ENCODE measurements around the gene GMCL1.

DNA sequence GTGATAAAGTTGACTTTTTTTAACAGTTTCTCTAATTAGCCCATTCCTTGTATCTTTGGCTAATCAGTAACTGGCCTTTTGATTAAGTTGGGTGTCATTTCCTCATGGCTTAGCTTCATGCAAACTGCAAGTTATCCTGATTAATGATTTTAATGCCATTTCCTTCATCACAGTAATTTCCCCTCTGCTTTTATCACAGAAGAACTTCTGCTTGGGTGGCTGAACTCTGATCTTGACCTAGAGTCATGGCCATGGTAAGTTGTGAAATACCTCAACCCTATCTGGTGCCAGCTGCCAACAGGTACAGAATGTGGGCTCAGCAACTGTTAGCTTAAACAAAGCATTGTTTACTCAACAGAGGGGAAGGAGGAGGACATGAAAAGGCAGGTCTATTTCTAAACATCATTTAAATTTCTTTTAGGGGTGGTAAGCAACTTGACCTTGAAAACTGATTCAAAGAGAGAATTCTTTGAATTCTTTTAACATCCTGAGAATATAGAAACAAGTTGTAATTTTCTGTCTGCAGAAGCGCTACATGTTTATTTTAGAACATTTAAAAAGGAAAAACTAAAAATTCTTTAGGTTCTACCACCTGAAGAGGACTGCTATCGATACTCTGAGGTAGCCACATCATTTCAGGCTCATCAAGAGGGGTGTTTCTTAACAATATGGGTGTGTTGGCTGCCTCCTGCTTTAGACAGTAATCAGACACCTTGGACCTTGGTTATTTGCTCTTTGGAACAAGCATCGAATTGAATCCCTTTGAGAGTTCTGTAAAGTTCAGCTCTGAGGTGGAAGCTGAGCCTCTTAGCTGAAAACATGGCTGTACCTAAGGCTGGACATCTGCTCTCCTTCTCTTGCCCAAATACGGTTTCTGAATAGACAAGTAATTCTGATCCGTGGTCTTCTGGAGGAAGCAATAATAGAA, 47.9 kb upstream of the GMCL1 start:
- TF ChIP-seq, protein P1, sequence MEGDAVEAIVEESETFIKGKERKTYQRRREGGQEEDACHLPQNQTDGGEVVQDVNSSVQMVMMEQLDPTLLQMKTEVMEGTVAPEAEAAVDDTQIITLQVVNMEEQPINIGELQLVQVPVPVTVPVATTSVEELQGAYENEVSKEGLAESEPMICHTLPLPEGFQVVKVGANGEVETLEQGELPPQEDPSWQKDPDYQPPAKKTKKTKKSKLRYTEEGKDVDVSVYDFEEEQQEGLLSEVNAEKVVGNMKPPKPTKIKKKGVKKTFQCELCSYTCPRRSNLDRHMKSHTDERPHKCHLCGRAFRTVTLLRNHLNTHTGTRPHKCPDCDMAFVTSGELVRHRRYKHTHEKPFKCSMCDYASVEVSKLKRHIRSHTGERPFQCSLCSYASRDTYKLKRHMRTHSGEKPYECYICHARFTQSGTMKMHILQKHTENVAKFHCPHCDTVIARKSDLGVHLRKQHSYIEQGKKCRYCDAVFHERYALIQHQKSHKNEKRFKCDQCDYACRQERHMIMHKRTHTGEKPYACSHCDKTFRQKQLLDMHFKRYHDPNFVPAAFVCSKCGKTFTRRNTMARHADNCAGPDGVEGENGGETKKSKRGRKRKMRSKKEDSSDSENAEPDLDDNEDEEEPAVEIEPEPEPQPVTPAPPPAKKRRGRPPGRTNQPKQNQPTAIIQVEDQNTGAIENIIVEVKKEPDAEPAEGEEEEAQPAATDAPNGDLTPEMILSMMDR (CRISPR knock-in tag; IDR thresholded peaks at IDR 0.05) = no peak
- TF ChIP-seq EZH2 (conservative IDR thresholded peaks at IDR 0.05; ENCODE audit: low read depth, low read length) (no peak), ZNF24 (IDR thresholded peaks at IDR 0.05) (peak; percentile 70; the same call in 1 of the 2 replicates), RAD21 (CRISPR knock-in tag; IDR thresholded peaks at IDR 0.05) (no peak), ZBTB7A (CRISPR knock-in tag; IDR thresholded peaks at IDR 0.05) (peak; percentile 54; the same call in 1 of the 2 replicates), TP53 (CRISPR knock-in tag; conservative IDR thresholded peaks at IDR 0.05) (peak; percentile 79; the same call in 1 of the 2 replicates), TBP (CRISPR knock-in tag; IDR thresholded peaks at IDR 0.05) (no peak), NR2F6 (IDR thresholded peaks at IDR 0.05) (peak; percentile 97), NR2F6 (CRISPR knock-in tag; IDR thresholded peaks at IDR 0.05) (peak; percentile 99), ASH2L (IDR thresholded peaks at IDR 0.05; ENCODE audit: insufficient read length, low read depth, low read length) (peak; percentile 84), STAT5B (CRISPR knock-in tag; IDR thresholded peaks at IDR 0.05) (peak; percentile 87; the same call in 1 of the 2 replicates), POLR2AphosphoS5 (IDR thresholded peaks at IDR 0.05; ENCODE audit: low read depth, low read length) (no peak)
- TF ChIP-seq, protein P2, sequence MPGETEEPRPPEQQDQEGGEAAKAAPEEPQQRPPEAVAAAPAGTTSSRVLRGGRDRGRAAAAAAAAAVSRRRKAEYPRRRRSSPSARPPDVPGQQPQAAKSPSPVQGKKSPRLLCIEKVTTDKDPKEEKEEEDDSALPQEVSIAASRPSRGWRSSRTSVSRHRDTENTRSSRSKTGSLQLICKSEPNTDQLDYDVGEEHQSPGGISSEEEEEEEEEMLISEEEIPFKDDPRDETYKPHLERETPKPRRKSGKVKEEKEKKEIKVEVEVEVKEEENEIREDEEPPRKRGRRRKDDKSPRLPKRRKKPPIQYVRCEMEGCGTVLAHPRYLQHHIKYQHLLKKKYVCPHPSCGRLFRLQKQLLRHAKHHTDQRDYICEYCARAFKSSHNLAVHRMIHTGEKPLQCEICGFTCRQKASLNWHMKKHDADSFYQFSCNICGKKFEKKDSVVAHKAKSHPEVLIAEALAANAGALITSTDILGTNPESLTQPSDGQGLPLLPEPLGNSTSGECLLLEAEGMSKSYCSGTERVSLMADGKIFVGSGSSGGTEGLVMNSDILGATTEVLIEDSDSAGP (CRISPR knock-in tag; IDR thresholded peaks at IDR 0.05; ENCODE audit: borderline replicate concordance) = no peak
- TF ChIP-seq, protein P3, sequence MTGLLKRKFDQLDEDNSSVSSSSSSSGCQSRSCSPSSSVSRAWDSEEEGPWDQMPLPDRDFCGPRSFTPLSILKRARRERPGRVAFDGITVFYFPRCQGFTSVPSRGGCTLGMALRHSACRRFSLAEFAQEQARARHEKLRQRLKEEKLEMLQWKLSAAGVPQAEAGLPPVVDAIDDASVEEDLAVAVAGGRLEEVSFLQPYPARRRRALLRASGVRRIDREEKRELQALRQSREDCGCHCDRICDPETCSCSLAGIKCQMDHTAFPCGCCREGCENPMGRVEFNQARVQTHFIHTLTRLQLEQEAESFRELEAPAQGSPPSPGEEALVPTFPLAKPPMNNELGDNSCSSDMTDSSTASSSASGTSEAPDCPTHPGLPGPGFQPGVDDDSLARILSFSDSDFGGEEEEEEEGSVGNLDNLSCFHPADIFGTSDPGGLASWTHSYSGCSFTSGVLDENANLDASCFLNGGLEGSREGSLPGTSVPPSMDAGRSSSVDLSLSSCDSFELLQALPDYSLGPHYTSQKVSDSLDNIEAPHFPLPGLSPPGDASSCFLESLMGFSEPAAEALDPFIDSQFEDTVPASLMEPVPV (CRISPR knock-in tag; IDR thresholded peaks at IDR 0.05) = peak; percentile 7; the same call in 1 of the 2 replicates
- TF ChIP-seq, protein P4, sequence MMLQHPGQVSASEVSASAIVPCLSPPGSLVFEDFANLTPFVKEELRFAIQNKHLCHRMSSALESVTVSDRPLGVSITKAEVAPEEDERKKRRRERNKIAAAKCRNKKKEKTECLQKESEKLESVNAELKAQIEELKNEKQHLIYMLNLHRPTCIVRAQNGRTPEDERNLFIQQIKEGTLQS (CRISPR knock-in tag; IDR thresholded peaks at IDR 0.05) = peak; percentile 76
